HG03175 (cell line): ENCODE results near the gene POLR2L.

Source experiments
- ATAC-seq: cut with Tn5 transposase; IDR thresholded peaks from one replicate; pipeline ENCODE4 v1.9.1; 2021; ENCODE audit warnings: mild to moderate bottlenecking, moderate library complexity; ENCODE audit not compliant: unreplicated experiment

The POLR2L gene

DNA sequence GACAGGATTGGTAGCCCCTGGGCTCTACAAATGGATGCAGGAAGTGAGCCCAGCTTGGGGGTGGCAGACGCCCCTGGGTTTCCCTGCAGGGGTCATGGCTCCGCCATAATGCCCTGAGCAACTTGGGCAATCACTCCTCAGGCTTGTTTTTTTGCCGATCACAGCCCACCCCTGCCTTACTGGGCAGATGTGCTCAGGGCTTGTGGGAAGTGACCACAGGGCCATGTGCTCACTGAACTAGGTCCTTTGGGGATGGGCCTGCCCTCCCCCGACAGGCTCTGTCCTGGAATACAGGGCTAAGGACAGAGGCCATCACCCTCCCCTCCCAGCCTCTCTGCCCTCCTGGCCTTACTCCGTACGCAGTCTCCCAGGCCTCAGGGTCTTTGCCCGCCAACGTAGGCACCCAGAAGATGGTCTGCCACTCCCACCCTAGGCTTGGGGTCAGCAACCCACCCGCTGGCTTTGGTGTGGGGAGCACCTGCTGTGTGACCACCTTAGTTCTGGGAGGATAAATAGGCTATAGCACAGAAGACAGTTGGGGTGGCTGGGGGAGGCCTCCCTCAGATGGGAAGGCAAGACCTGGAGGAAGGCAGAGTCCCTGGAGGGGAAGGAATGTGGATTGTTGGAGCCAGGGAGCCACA, 28.8 kb downstream of the POLR2L start:
- no peak for ATAC-seq

DNA sequence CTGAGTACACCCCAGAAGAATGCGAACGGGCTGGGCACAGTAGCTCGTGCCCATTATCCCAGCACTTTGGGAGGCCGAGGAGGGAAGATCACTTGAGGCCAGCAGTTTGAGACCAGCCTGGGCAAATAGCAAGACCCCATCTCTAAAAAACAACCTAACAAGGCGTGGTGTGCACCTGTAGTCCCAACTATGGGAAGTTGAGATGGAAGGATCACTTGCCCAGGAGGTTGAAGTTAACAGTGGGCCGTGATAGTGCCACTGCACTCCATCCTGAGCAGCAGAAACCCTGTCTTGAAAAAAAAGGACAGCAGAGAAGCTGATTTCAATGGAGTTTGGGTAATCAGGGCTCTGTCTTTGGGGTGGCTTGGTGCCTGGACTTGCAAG, 29.3 kb downstream of the POLR2L start:
- no peak for ATAC-seq

DNA sequence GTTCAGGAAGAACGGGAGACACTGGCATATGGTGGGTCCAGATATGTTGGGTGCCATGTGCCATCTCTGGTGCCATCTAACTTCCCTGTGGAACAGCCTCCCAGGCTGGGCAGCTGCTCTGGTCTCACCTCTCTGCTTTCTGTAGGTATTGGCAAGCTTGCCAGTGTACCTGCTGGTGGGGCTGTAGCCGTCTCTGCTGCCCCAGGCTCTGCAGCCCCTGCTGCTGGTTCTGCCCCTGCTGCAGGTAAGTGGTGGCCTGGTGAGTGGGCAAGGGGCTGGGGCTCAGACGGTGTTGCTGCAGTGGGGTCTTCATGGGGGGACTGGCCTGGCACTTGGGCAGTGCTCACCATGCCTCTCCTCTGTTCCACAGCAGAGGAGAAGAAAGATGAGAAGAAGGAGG, 29.9 kb downstream of the POLR2L start:
- ATAC-seq = no peak

DNA sequence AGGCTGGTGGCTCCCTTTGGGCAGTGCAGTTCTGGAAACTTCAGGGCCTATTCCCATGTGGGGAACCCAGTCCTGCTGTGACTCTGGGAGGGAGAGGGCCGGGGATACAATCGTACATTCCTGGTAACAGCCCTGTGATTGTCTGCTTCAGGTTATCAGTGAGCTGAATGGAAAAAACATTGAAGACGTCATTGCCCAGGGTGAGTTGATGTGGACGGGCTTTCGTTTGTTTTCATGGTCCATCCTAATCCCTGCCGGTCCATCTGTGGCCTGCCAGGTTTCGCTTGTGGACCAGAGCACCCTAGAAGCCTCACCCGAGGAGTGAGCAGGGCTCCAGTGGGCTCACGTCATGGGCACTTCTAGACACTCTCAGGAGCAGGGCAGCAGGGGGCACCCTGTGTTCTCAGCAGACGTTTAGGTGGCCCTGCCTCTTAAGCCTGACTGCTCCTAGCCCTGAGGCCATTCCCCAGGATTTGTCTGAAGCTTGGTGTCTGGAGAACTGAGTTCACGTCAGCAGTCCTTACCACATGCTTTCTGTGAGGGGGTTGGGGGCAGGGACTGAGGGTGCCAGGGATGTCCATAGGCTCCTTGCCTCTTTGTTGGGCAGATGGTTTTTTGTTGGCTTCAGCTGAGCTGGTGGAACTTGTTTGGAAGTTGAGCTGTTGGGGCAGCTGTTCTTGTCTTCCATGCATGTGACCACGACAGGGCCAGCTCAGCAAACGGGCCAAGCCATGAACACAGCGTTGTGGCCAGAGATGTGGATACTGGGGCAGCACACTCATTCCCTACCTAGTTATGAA, 30.7 kb downstream of the POLR2L start:
- ATAC-seq = no peak

DNA sequence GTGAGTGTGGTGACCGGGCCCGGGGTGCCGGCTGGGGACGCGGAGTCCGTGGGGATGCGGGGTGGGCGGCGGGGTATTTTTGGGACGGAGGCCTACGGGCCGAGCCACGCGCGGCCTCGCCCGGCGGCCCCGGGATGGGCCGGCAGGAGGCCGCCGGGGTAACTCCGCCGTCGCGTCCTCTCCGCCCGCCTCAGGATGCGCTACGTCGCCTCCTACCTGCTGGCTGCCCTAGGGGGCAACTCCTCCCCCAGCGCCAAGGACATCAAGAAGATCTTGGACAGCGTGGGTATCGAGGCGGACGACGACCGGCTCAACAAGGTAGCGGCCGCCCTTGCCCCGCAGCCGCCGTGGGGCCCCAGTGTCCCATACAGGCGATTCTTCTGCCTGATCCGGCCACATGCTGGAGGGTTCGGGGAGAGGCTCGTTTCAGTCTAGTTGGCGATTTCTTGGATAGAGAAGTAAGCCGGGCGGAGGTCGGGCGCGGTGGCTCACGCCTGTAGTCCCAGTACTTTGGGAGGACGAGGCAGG, 32.2 kb downstream of the POLR2L start:
- ATAC-seq = no peak

DNA sequence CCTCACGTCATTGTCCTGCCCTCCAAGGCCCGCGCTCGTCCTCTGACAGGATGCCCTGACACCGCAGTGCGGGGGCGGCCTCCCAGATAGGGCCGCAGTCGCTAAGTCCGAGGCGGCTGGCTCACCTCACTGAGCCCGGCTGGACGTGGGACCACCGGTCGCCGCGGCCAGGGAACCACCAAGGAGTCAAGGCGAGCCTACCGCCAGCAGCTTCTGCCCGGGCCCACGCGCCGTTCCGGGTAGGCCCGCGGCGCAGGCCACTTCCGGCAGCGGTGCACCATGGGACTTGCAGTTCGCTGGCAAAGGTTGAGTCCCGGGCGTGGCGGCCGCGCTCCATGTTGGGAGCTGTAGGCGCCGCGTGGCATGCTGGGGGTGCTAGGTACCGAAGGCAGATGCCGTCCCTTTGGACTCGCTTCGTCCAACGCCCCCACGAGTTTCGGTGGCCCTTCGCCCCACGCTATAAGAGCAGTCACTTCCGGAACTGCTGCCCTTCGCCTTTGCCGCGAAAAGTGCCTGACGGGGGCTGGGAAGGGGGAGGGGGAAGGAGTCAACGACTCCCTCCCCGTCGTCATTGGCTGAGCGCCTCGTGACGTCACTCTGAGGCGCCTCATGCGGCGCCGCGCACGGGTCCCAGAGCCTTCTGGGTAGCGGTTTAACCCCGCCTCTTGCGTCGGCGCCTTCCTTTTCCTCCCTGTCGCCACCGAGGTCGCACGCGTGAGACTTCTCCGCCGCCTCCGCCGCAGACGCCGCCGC, 32.9 kb downstream of the POLR2L start, which contains the start of gene RPLP2:
Gene RPLP2 (plus strand): TSS at position 681 of the 753 bp plus-strand sequence. CDS start 268 bp downstream, outside the sequence.
- ATAC-seq = peak; percentile 72

DNA sequence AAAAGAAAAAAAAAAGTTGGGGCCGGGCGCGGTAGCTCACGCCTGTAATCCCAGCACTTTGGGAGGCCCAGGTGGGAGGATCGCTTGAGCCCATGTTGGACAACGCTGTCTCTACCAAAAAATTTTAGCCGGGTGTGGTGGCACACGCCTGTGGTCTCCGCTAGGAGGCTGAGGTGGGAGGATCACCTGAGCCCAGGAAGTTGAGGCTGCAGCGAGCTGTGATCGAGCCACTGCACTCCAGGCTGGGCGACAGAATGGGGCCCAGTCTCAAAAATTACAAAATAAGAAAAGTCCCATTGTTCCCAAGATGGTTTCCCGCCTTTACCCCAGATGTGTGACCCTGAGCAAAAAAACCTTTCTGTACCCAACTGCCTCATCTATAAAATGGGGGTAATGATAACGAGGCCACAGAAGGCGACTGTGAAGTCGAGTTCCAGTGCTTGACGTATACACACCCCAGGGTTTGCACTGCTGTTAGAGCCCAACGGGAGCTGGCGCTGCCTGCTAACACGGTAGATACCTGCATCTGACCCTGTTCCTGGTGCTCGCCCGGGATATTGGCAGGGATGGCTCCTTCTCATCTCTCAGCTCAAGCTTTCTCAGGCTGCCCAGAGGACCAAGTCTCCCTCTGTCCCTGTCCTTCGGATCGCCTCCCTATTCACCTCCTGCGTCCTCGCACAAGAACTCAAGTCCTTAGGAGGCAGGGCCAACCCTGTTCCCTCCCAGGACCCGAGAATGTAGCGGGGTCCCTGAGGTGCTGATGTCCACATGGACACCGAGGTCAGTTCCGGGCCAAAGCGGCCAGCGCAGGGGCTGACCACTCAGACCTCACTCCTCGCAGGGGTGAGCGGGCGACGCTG, 33.7 kb downstream of the POLR2L start:
- ATAC-seq = peak; percentile 1

DNA sequence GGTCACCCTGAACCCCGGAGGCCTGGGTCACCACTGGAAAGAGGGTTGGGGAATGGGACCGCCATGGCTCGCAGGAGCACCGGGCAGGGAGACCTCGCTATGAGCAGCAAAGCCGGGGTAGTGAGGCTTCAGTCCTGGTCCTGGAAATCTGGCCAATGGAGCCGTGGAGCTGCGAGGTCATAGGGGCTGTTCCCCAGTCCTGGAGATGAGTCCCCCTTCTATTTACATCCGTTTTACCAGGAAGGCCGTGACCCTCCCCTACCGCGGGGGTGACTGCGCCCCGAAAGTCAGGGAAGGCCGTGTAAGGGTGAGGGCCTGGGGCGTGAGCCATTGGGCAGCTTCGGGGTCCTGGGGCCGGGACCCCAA, 37.7 kb downstream of the POLR2L start:
- ATAC-seq = no peak

DNA sequence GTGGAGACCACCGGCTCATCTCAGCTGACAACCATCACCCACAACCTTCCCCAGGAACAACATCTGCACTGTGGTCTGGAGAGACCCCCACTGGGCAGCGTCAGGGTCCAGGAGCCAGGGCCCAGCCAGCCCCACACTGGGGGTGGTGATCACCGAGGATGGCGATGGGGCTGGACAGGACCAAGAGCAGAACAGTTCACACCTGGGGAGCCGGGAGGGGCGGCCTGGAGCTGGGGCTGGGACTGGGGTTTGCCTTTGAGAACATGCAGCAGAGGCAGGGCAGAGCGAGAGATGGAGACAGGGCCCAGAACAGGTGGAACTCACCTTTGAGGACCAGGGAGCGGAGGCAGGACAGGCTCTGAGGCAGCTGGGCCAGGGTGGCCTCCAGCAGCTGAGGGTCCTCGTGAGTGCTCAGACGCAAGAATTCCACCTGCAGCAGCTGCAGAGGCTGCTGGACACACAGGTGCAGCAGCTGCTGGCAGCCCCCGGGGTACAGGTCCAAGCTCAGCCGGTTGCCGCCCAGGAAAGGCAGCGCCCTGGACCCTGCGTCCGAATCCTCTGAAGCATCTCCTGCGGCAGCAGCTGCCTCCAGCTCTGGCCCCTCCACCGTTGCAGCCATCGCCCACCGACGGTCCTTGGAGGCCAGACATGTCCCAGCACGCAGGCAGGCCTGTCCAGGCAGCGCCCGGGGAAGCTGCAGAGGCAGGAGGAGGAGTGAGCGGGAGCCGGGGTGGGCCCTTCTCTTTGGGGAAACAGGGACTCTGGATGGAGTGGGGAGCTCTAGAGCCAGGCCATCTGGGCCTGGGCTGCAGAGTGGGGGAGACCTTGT, 38.3 kb downstream of the POLR2L start:
- ATAC-seq = no peak

DNA sequence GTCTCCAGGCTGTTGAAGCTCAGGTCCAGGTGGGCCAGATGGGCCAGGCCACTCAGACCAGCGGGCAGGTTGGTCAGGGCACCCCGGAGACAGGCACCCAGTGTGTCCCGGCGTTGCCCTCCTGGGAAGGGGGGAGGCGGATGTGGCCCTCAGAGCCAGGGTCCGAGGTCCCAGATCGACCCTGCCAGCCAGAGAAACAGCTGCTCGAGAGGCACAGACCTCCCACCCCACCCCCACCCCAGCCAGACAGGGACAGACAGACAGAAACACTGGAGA, 38.9 kb downstream of the POLR2L start:
- ATAC-seq = no peak

DNA sequence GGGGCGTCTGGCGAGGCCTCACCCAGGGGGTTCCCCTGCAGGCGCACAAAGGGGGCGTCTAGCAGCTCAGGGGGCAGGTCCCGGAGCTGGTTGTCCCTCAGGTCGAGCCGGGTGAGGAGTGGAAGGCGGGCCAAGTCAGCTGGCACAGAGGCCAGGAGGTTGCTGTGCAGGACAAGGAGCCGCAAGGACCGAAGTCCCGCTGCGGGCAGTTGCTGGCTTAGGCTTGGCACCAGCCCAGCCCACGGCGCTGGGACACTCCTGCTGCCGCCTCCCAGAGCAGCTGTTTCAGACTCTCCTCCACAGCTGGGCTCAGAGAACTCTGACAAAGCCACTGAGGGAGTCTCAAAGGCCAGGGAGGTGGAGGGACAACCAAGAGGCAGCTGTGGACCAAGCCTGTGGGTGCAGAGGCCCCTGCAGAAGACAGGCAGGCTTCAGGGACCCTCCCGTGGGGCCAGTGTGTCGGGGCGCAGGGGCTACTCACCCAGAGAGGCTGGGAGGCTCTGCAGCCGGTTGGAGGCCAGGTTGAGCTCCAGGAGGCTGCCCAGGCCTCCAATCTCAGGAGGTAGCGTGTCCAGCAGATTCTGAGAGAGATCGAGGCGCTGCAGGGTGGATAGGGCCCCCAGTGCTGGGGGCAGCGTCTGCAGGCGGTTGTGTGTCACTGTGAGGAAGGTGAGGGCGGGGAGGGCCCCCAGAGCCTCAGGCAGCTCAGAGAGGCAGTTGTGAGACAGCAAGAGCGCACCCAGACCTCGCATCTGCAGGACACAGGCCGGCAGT, 39.4 kb downstream of the POLR2L start:
- no peak for ATAC-seq

DNA sequence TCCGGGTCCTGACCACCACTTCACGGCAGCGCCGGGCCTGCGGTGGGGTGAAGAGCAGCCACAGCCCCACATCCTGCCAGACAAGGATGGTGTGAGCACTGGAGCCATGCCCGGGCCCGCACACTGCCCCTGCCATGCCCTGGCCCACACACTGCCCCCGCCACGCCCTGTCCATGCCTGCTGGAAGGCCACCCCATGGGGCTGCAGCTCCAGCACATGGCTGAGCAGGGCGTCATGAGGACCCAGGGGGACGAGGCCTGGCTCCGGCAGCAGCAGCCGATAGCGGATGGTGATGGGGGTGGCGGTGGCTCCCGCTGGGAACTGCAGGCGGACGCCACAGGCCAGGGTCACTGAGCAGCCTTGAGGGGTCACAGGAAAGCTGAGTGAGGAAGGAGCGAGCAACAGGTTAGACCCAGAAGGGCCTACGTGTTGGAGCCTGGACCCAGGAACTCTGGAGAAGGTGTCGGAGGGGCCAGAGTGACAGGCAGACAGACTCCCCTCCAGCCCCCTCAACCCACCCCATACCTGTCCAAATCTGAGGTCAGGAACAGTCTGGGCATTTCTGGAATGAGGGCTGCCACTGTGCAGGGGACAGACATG, 40.2 kb downstream of the POLR2L start:
- no peak for ATAC-seq

DNA sequence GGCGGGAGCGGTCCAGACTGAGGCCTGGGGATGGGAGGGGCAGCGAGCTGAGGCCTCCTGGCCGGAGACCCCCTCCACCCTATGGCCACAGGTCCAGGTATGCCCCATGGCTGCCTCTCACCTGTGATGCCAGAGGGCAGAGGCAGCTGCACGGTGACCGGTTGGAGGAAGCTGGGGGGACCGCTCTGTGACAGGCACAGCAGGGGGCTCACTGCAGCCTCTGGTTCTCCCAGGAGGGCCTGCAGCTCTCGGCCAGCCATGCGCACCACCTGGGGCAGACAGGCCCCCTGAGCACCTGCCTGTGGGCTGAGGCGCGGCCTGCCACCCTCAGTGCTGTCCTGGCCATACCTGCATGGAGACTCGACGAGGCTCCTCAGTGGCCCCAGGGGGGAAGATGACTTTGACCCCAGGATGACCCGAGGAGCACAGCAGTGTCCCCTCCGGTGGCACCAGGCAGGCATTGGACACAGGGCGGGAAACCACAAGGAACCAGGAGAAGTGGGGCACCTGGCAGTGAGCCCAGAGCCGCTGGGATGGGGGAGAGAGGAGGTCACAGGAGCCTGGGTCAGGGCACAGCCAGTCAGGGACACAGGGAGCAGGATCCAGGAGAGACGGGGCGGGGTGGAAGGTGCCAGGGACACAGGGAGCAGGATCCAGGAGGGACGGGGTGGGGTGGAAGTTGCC, 41.1 kb downstream of the POLR2L start:
- ATAC-seq = no peak

DNA sequence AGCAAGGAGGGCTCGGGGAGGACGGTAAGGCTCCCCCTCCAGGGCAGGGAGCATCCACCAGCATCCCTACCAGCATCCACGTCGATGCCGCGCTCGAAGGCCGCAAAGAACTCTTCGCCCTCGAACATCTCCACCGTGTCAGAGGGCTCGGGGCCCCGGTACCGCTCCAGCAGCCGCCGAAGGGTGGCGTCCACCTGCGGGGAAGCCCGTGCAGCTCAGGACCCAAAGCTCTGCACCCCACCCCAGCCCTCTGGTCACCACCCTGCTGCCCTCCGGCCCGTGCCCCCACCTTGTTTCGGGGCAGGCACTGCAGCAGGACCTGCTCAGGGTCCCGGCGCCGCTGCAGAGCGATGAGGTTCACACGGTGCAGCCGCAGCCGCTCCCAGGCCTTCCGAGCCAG, 41.9 kb downstream of the POLR2L start:
- ATAC-seq = no peak

DNA sequence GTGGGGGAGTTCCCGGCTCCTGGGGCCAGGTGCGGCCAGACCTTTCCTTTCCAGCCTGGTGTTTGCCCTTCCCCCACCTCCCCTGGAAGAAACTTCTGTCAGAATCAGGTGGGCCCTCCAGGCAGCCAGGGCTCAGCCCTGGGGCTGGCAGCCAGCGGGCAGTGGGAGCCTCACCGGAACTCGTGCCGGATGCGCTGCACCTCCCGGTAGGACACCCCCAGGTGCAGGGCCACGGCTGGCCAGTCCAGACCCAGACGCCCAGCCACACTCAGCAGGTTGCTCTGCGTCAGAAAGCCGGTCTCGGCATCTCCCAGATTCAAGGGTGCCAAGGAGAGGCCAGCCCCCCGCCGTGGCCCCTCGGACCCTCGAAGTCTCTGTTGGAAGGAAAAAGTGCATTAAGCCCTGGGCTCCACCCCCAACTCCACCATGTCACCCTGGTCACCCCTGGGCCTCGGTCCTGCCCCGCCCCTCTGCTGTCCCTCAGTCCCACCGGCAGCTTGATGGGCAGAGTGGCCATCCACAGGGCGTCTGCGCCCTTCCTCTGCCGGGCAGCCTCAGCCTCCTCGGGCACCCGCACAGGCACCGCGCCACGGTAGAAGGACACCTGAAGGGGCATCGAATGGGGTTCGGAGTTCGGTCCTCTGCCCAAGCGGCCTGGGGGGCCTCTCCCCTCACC, 42.5 kb downstream of the POLR2L start:
- ATAC-seq = no peak

DNA sequence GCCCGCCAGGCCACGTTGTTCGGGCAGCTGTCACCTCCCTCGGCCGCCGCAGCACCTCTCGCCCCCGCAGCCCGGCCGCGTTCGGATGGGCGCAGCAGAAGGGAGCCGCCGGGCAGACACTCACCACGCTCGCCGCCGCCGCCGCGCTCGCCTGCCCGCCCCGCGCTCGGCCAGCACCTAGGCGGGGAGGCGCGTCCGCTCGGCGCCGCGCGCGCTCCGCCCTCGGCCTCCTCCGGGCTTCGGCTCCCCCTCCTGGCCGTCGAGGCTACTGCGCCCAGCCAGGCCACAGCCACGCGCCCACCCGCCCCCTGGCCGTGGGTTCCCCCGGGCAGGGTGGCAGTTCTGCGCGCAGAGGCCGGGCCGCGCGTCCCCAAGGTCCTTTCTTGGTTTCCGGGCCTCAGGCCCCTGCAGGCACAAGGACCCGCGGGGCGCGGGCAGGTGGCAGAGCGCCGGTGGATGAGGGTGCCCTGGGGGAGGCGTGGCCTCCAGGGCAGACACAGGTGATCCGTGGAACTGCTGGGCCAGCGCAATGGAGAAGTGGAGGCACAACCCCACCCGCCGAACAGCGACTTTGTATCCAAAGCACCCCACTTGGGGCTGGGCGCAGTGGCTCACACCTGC, 44.1 kb downstream of the POLR2L start, which contains the start of gene SLC25A22:
Gene SLC25A22 (minus strand): TSS at position 189 of the 621 bp plus-strand sequence. CDS start 3,275 bp downstream, outside the sequence.
- ATAC-seq = peak; percentile 60
